Measurements from ENCODE around the gene ORC2. TPM values are rescaled to one million over a fixed set of nuclear protein-coding genes. Genes with fewer than 3 reads are reported as not detected.

ORC2 gene
- polyA plus RNA-seq, 3 donors: 3.1 to 5.4 (median 3.9) TPM

DNA sequence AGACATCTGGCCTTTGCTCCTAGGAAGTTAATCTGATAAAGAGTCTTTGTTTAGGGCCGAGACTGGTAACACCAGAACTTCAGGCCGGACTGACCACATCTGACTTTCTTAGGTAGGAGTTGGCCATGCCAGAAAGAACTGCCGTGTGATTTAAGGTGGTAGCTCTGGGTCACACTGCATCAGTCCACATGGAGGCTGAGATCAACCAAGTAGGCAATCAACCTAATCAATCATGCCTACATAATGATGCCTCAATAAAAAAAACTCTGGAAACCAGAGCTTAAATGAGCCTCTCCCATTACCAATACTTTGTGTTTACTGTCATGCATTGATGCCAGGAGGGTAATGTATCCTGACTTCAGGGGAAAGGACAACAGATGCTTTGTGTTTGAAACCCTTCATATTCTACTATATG, 44.1 kb upstream of the ORC2 start:
- Histone ChIP-seq H3K4me1 (ENCODE audit: control insufficient read depth in 1 of 2, insufficient read depth in 2 of 2, low read length in 2 of 2) (no peaks in the 10 kb centered on the region), H3K79me2 (ENCODE audit: insufficient read depth, low read length) (no peaks in the 10 kb centered on the region), H3K9me3 (replicated peaks in 1 of 2; ENCODE audit: control insufficient read depth in 1 of 2, insufficient read depth in 1 of 2, low read length in 2 of 2) (no peaks in the 10 kb centered on the region), H3K27ac (ENCODE audit: low read depth in 1 of 2, low read length in 2 of 2) (no peak overlapping the region), H3K27me3 (ENCODE audit: control insufficient read depth in 2 of 2, insufficient read depth in 2 of 2, low read length in 2 of 2) (no peaks in the 10 kb centered on the region), H3K4me2 (replicated peaks; ENCODE audit: extremely low read depth, low read length, poor library complexity, severe bottlenecking) (no peak overlapping the region), H4K20me1 (ENCODE audit: insufficient read depth, low read length) (no peaks in the 10 kb centered on the region), H3K36me3 (replicated peaks in 1 of 2; ENCODE audit: control insufficient read depth in 1 of 2, insufficient read depth in 2 of 2, low read length in 2 of 2) (peaks cover 51 to 83% of the 10 kb centered on the region in 2 donors), H3K9ac (ENCODE audit: insufficient read depth, low read length, poor library complexity, severe bottlenecking) (no peak overlapping the region), H2AFZ (ENCODE audit: insufficient read depth, low read depth, low read length, poor library complexity, severe bottlenecking) (no peak overlapping the region), H3K4me3 (replicated peaks in 1 of 3; ENCODE audit: low read depth in 2 of 3, low read length in 3 of 3) (no peak overlapping the region)
- no peaks in the 10 kb centered on the region for H3K9me3 Mint-ChIP-seq
- no peak overlapping the region for H3K4me3 Mint-ChIP-seq
- TF ChIP-seq, protein P1, sequence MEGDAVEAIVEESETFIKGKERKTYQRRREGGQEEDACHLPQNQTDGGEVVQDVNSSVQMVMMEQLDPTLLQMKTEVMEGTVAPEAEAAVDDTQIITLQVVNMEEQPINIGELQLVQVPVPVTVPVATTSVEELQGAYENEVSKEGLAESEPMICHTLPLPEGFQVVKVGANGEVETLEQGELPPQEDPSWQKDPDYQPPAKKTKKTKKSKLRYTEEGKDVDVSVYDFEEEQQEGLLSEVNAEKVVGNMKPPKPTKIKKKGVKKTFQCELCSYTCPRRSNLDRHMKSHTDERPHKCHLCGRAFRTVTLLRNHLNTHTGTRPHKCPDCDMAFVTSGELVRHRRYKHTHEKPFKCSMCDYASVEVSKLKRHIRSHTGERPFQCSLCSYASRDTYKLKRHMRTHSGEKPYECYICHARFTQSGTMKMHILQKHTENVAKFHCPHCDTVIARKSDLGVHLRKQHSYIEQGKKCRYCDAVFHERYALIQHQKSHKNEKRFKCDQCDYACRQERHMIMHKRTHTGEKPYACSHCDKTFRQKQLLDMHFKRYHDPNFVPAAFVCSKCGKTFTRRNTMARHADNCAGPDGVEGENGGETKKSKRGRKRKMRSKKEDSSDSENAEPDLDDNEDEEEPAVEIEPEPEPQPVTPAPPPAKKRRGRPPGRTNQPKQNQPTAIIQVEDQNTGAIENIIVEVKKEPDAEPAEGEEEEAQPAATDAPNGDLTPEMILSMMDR (IDR thresholded peaks at IDR 0.05): no peak
- DNase-seq: no peak
- H3K4me1 Mint-ChIP-seq: no peaks in the 10 kb centered on the region
- H3K27ac Mint-ChIP-seq: no peak overlapping the region
- 90% methylated on average over 2 of the region's 3 CpGs for WGBS (ENCODE audit: insufficient coverage)
- no peaks in the 10 kb centered on the region for H3K27me3 Mint-ChIP-seq (ENCODE audit: low read depth in 3 of 3)
- intact Hi-C loops (cut with micrococcal nuclease): no loop called here
- H3K36me3 Mint-ChIP-seq: peaks cover 60 to 77% of the 10 kb centered on the region in 2 donors

GRCh38 chr2:201006704-201007103, 43.2 kb upstream of the ORC2 start:
- H3K9ac ChIP-seq (ENCODE audit: insufficient read depth, low read length, poor library complexity, severe bottlenecking): no peak overlapping the region
- no peak overlapping the region for H3K4me3 ChIP-seq (replicated peaks in 1 of 3; ENCODE audit: low read depth in 2 of 3, low read length in 3 of 3)
- H3K27ac ChIP-seq (ENCODE audit: low read depth in 1 of 2, low read length in 2 of 2): no peak overlapping the region
- intact Hi-C loops (cut with micrococcal nuclease): no loop called here
- no peak overlapping the region for H3K4me3 Mint-ChIP-seq
- H3K4me2 ChIP-seq (replicated peaks; ENCODE audit: extremely low read depth, low read length, poor library complexity, severe bottlenecking): no peak overlapping the region
- no peak overlapping the region for H3K27ac Mint-ChIP-seq
- peaks cover 65 to 80% of the 10 kb centered on the region in 2 donors for H3K36me3 Mint-ChIP-seq
- no peaks in the 10 kb centered on the region for H4K20me1 ChIP-seq (ENCODE audit: insufficient read depth, low read length)
- no peaks in the 10 kb centered on the region for H3K4me1 Mint-ChIP-seq
- no peaks in the 10 kb centered on the region for H3K27me3 Mint-ChIP-seq (ENCODE audit: low read depth in 3 of 3)
- no peaks in the 10 kb centered on the region for H3K9me3 ChIP-seq (replicated peaks in 1 of 2; ENCODE audit: control insufficient read depth in 1 of 2, insufficient read depth in 1 of 2, low read length in 2 of 2)
- DNase-seq: no peak
- H3K9me3 Mint-ChIP-seq: no peaks in the 10 kb centered on the region
- no peaks in the 10 kb centered on the region for H3K27me3 ChIP-seq (ENCODE audit: control insufficient read depth in 2 of 2, insufficient read depth in 2 of 2, low read length in 2 of 2)
- no peaks in the 10 kb centered on the region for H3K79me2 ChIP-seq (ENCODE audit: insufficient read depth, low read length)
- H3K36me3 ChIP-seq (replicated peaks in 1 of 2; ENCODE audit: control insufficient read depth in 1 of 2, insufficient read depth in 2 of 2, low read length in 2 of 2): peaks cover 51 to 84% of the 10 kb centered on the region in 2 donors
- TF ChIP-seq, protein P1 (IDR thresholded peaks at IDR 0.05): no peak
- H3K4me1 ChIP-seq (ENCODE audit: control insufficient read depth in 1 of 2, insufficient read depth in 2 of 2, low read length in 2 of 2): no peaks in the 10 kb centered on the region
- no peak overlapping the region for H2AFZ ChIP-seq (ENCODE audit: insufficient read depth, low read depth, low read length, poor library complexity, severe bottlenecking)
